ENCODE measurements around the gene NOL12. TPM values are rescaled to one million over a fixed set of nuclear protein-coding genes. Genes with fewer than 3 reads are reported as not detected.
"Not testable (repeated sequence)": the region's sequence is repeated elsewhere in the genome, so short reads cannot be mapped to it uniquely, and the experiment has no call there.

The NOL12 gene
- total RNA-seq, 1 donor from 2014 or later: 36.8 TPM

- DNase-seq (ENCODE audit: low spot score): no peak
These were observed 6.5 kb upstream of the NOL12 start for GRCh38 chr22:37679670-37680069.

GRCh38 chr22:37680191-37680851, 5.8 kb upstream of the NOL12 start:
- DNase-seq (ENCODE audit: low spot score): no peak

- DNase-seq (ENCODE audit: low spot score): no peak
These were observed 5.1 kb upstream of the NOL12 start for GRCh38 chr22:37681001-37681424.

GRCh38 chr22:37681556-37682049, 4.5 kb upstream of the NOL12 start:
- DNase-seq (ENCODE audit: low spot score): peak; percentile 81

GRCh38 chr22:37684803-37685615, 1.1 kb upstream of the NOL12 start:
- no peak for DNase-seq (ENCODE audit: low spot score)

- DNase-seq (ENCODE audit: low spot score): no peak
These were observed 4.3 kb downstream of the NOL12 start for GRCh38 chr22:37690407-37690806.

- no peak for DNase-seq (ENCODE audit: low spot score)
These were observed 4.9 kb downstream of the NOL12 start for GRCh38 chr22:37690901-37691504.

- DNase-seq (ENCODE audit: low spot score): no peak
These were observed 6.6 kb downstream of the NOL12 start for GRCh38 chr22:37692627-37693285.

- DNase-seq (ENCODE audit: low spot score): not testable (repeated sequence)
These were observed 8.0 kb downstream of the NOL12 start for GRCh38 chr22:37694131-37694530.

- DNase-seq (ENCODE audit: low spot score): not testable (repeated sequence)
These were observed 10.1 kb downstream of the NOL12 start for GRCh38 chr22:37696260-37696656.

GRCh38 chr22:37696657-37697537, 10.8 kb downstream of the NOL12 start, which contains the start of gene TRIOBP:
Gene TRIOBP (plus strand): TSS chr22:37697048. CDS start chr22:37701366, 4,318 bp downstream.
- peak; percentile 93 for DNase-seq (ENCODE audit: low spot score)

- DNase-seq (ENCODE audit: low spot score): no peak
These were observed 11.3 kb downstream of the NOL12 start for GRCh38 chr22:37697538-37697835.

- no peak for DNase-seq (ENCODE audit: low spot score)
These were observed 15.1 kb downstream of the NOL12 start for GRCh38 chr22:37701141-37701786.

- DNase-seq (ENCODE audit: low spot score): no peak
These were observed 17.8 kb downstream of the NOL12 start for GRCh38 chr22:37703906-37704305.

GRCh38 chr22:37704645-37705044, 18.5 kb downstream of the NOL12 start:
- DNase-seq (ENCODE audit: low spot score): no peak

- no peak for DNase-seq (ENCODE audit: low spot score)
These were observed 19.1 kb downstream of the NOL12 start for GRCh38 chr22:37705205-37705604.

GRCh38 chr22:37708580-37709444, 22.7 kb downstream of the NOL12 start:
- no peak for DNase-seq (ENCODE audit: low spot score)

- DNase-seq (ENCODE audit: low spot score): no peak
These were observed 23.3 kb downstream of the NOL12 start for GRCh38 chr22:37709445-37709765.

- DNase-seq (ENCODE audit: low spot score): no peak
These were observed 24.5 kb downstream of the NOL12 start for GRCh38 chr22:37710675-37711074.

GRCh38 chr22:37711490-37711889, 25.3 kb downstream of the NOL12 start:
- DNase-seq (ENCODE audit: low spot score): no peak
